ENCODE results near the gene SEC14L1.

Gene SEC14L1

DNA sequence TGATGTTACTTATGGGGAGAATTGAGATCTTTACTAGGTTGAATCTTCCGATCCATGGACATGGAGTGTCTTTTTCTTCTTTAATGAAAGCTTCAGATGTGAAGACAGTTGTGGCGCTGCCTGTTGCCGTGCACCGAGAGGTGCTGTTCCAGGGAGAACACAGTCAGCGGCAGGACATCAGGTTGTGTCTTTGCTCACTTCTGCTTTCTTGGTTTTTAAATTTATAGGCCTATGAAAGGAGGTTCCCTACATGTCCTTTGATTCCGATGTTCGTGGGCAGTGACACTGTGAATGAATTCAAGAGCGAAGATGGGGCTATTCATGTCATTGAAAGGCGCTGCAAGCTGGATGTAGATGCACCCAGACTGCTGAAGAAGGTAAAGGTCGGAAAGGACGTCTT, 49.8 kb downstream of the SEC14L1 start:
- Histone ChIP-seq H3K4me3 (ENCODE audit: low read depth, low read length) (no peak overlapping the region), H3K27ac (no peak overlapping the region), H3K27me3 (ENCODE audit: insufficient read depth, low read depth, severe bottlenecking) (no peaks in the 10 kb centered on the region), H3K9me3 (ENCODE audit: severe bottlenecking) (no peaks in the 10 kb centered on the region), H3K36me3 (peaks cover 42% of the 10 kb centered on the region)
- TF ChIP-seq, protein P1, sequence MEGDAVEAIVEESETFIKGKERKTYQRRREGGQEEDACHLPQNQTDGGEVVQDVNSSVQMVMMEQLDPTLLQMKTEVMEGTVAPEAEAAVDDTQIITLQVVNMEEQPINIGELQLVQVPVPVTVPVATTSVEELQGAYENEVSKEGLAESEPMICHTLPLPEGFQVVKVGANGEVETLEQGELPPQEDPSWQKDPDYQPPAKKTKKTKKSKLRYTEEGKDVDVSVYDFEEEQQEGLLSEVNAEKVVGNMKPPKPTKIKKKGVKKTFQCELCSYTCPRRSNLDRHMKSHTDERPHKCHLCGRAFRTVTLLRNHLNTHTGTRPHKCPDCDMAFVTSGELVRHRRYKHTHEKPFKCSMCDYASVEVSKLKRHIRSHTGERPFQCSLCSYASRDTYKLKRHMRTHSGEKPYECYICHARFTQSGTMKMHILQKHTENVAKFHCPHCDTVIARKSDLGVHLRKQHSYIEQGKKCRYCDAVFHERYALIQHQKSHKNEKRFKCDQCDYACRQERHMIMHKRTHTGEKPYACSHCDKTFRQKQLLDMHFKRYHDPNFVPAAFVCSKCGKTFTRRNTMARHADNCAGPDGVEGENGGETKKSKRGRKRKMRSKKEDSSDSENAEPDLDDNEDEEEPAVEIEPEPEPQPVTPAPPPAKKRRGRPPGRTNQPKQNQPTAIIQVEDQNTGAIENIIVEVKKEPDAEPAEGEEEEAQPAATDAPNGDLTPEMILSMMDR (IDR thresholded peaks at IDR 0.05; ENCODE audit: low read depth, low read length) = no peak
- DNase-seq = no peak

DNA sequence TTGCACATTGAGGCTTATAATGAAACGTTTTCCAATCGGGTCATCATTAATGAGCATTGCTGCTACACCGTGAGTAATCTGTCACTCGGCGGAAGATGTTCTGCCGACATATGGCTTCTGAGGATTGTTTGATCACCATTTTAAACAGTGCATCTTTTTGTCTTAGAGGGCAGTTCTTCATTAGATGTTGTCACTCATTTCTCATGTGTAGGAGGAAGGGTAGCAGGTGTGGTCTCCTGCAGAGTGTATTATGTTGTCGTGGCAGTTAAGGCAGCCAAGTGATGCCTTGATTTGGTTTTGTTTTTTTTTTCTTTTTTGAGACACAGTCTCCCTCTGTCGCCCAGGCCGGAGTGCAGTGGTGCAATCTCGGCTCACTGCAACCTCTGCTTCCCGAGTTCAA, 50.5 kb downstream of the SEC14L1 start:
- DNase-seq = no peak
- no peak overlapping the region for H3K4me3 ChIP-seq (ENCODE audit: low read depth, low read length)
- no peaks in the 10 kb centered on the region for H3K9me3 ChIP-seq (ENCODE audit: severe bottlenecking)
- no peak overlapping the region for H3K27ac ChIP-seq
- TF ChIP-seq, protein P1 (IDR thresholded peaks at IDR 0.05; ENCODE audit: low read depth, low read length) = no peak
- H3K27me3 ChIP-seq (ENCODE audit: insufficient read depth, low read depth, severe bottlenecking) = no peaks in the 10 kb centered on the region
- H3K36me3 ChIP-seq = peaks cover 49% of the 10 kb centered on the region

DNA sequence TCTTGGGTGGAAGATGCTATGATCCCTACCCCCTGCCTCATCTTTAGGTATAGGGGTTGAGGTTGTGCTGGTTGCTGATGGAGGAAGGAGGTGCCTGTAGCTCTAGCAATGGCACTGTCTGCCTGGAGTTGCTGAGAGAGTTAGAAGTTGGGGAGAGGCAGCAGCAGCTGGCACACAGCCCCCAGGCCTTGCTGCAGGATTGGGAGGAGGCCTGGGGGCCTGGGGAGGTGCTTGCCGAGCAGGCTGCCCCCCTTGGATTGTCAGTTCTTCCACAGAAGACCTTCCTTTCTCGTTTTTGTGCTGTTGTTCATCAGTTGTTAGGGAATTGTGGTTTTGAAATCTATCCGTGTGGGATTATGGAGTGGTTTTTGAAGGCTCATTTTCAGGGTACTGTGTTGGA, 52.9 kb downstream of the SEC14L1 start:
- Histone ChIP-seq H3K27me3 (ENCODE audit: insufficient read depth, low read depth, severe bottlenecking) (no peaks in the 10 kb centered on the region), H3K36me3 (peaks cover 71% of the 10 kb centered on the region), H3K4me3 (ENCODE audit: low read depth, low read length) (no peak overlapping the region), H3K27ac (no peak overlapping the region), H3K9me3 (ENCODE audit: severe bottlenecking) (no peaks in the 10 kb centered on the region)
- TF ChIP-seq, protein P1 (IDR thresholded peaks at IDR 0.05; ENCODE audit: low read depth, low read length) = no peak
- DNase-seq = no peak

DNA sequence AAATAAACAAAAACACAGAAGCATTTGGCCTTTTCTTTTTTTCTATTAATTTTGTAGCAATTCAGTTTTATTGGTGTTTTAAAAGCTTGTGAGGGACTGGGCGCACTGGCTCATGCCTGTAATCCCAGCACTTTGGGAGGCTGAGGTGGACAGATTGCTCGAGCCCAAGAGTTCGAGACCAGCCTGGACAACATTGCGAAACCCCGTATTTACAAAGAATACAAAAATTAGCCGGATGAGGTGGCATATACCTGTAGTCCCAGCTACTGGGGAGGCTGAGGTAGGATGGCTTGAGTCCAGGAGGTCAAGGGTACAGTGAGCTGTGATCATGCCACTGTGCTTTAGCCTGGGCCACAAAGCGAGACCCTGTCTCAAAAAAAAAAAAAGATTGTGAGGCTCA, 53.4 kb downstream of the SEC14L1 start:
- H3K27me3 ChIP-seq (ENCODE audit: insufficient read depth, low read depth, severe bottlenecking) = no peaks in the 10 kb centered on the region
- no peak overlapping the region for H3K27ac ChIP-seq
- no peaks in the 10 kb centered on the region for H3K9me3 ChIP-seq (ENCODE audit: severe bottlenecking)
- no peak for DNase-seq
- peaks cover 75% of the 10 kb centered on the region for H3K36me3 ChIP-seq
- H3K4me3 ChIP-seq (ENCODE audit: low read depth, low read length) = no peak overlapping the region
- TF ChIP-seq, protein P1 (IDR thresholded peaks at IDR 0.05; ENCODE audit: low read depth, low read length) = no peak

DNA sequence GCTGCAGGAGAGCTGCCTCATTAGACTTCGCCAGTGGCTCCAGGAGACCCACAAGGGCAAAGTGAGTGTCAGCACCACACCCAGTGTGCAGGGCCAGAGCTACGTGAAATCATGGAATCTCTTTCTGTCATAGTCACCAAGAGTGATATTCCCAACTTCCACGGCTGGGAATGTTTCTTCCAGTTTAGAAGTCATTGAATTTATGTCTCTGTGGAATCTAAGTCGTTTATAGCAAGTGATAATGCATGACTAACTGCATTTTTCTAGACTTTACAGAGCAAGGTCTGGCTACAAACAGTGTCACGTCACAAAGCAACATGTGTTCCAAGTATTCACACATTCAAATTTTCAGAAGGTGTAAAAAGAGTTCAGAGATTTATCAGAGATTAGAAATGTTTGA, 55.5 kb downstream of the SEC14L1 start:
- H3K36me3 ChIP-seq = peaks cover 91% of the 10 kb centered on the region
- no peaks in the 10 kb centered on the region for H3K9me3 ChIP-seq (ENCODE audit: severe bottlenecking)
- TF ChIP-seq, protein P1 (IDR thresholded peaks at IDR 0.05; ENCODE audit: low read depth, low read length) = no peak
- H3K4me3 ChIP-seq (ENCODE audit: low read depth, low read length) = no peak overlapping the region
- no peak for DNase-seq
- no peak overlapping the region for H3K27ac ChIP-seq
- H3K27me3 ChIP-seq (ENCODE audit: insufficient read depth, low read depth, severe bottlenecking) = no peaks in the 10 kb centered on the region

DNA sequence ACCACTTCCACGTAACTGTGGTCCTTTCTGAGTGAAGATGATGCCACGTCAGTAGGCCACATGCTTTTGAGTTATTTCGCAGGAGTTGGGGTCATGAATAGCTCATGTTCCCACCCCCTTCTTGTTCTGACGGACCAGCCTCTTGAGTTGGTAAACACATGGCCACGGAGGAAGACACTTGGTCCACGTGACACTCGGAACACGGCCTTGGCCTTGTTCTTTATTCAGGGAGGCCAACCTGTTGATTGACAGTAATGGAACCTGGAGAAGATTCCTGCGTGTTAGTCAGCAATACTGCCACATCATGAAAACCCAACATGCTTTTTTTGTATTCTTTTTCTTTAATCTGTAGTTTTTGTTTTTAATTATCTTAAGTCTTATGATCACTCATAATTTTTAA, 56.3 kb downstream of the SEC14L1 start:
- no peak for DNase-seq
- H3K9me3 ChIP-seq (ENCODE audit: severe bottlenecking) = no peaks in the 10 kb centered on the region
- H3K4me3 ChIP-seq (ENCODE audit: low read depth, low read length) = no peak overlapping the region
- TF ChIP-seq, protein P1 (IDR thresholded peaks at IDR 0.05; ENCODE audit: low read depth, low read length) = no peak
- H3K27me3 ChIP-seq (ENCODE audit: insufficient read depth, low read depth, severe bottlenecking) = no peaks in the 10 kb centered on the region
- H3K27ac ChIP-seq = no peak overlapping the region
- peaks cover 93% of the 10 kb centered on the region for H3K36me3 ChIP-seq
